GM18507 (cell line): Measurements from ENCODE around the gene NUP210.

ENCODE experiments used
- DNase-seq: peaks from one replicate; pipeline ENCODE4 v3.0.0; 2011; ENCODE audit warnings: low read depth; ENCODE audit not compliant: insufficient read length; ENCODE audit errors: extremely low spot score
- FAIRE-seq: peaks from 2 replicates; lab custom pipeline; 2011; peaks lifted over from hg19 to GRCh38; lab: Jason Lieb, UNC

NUP210 gene

GRCh38 chr3:13411186-13411860 is 8.8 kb downstream of the NUP210 start:
- DNase-seq (no peak), FAIRE-seq (no peak)

DNA sequence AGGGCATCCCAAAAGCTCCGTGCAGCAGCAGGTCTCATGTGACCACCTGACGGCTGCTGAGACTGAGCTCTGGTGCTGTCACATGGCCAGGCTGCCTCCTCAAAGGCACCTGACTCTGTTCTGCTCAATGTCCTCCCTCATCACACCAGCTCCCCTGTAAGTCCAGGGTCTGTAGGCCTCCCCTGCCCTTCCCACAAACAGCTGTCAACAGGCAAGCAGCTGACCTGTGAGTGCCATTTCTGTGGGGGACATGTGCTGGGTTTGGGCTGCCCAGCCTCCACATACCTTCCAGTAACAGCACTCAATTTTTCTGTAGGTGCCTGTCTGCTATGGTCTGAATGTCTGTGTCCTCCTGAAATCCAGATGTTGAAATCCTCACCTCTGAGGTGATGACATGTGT is 11.2 kb downstream of the NUP210 start:
- DNase-seq (no peak), FAIRE-seq (no peak)

GRCh38 chr3:13407926-13408325 is 12.2 kb downstream of the NUP210 start:
- FAIRE-seq (no peak), DNase-seq (no peak)

DNA sequence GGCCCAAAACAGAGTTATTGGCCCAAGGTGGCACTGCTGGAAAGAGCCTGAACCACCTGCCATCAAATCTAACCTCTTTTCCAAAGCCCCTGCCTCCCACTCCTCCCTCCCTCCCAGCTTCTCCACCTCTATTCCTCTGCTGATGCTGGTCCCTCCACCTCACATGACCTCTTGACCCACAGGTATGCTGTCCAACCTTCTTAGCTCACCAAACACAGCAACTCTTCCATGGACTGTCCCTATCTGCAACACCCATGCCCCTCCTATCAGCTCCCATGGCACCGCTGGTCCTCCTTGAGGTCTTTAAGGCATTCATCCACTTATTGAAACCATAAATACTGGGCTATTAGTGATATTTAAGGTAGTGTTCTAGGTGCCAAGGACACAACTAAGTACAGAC is 12.6 kb downstream of the NUP210 start:
- no peak for FAIRE-seq

DNA sequence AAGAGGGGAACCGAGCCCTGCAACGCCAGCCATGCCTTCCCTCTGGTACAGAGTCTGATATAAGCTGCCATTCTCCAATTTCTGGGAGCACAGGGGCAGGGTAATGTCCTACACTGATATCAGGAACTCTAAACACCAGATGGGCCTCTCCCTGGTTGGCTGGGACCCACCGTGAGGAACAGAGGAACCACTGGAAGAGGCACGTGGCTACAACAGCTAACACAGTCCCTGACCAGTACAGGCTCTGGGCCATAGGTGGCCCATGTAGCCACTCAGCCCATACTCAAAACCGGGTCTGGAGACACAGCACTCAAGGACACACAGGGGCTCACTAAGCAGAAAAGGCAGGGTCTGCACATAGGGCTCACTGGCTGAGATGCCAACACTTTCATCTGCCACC is 13.9 kb downstream of the NUP210 start:
- DNase-seq = no peak
- no peak for FAIRE-seq

More for the DNA sequence above, 12.6 kb downstream of the NUP210 start:
- no peak for DNase-seq

GRCh38 chr3:13405614-13406013 is 14.5 kb downstream of the NUP210 start:
- no peak for FAIRE-seq
- DNase-seq = no peak

DNA sequence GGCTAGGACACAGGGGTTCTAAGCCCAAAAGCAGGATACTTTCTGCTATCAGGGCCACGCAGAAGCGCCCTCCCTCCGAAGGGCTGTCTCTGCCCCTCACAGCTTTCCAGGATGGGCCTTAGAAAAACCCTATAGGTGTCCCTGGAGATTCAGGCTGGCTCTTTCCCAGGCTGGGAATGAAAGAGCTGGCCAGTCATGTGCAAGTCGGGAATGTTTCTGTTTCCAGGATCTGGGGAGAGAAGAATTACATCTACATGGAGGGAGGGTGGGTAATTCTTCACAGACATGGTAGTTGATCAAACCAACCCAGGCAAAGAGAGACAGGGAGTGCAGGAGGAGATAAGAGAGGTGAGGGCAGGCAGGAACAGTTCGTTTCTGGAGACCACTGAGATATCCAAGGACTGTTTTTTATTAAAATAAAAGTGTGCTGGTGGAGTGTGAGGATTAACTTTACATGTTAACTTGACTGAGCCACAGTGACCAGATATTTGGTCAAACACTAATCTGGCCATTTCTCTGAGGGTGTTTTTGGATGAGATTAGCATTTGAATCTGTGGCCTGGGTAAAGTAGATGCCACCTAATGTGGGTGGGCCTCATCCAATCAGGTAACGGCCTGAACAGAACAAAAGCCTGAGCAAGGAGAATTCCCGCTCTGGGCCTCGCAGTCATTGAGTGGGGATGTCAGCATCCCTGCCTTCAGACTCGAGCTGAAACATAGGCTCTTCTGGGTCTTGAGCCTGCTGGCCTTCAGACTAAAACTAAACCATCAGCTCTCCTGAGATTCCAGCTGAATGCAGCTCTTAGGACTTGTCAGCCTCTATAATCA is 15.3 kb downstream of the NUP210 start:
- FAIRE-seq (no peak), DNase-seq (no peak)

- no peak for DNase-seq
- no peak for FAIRE-seq
Observed at GRCh38 chr3:13403847-13404246, 16.3 kb downstream of the NUP210 start.

DNA sequence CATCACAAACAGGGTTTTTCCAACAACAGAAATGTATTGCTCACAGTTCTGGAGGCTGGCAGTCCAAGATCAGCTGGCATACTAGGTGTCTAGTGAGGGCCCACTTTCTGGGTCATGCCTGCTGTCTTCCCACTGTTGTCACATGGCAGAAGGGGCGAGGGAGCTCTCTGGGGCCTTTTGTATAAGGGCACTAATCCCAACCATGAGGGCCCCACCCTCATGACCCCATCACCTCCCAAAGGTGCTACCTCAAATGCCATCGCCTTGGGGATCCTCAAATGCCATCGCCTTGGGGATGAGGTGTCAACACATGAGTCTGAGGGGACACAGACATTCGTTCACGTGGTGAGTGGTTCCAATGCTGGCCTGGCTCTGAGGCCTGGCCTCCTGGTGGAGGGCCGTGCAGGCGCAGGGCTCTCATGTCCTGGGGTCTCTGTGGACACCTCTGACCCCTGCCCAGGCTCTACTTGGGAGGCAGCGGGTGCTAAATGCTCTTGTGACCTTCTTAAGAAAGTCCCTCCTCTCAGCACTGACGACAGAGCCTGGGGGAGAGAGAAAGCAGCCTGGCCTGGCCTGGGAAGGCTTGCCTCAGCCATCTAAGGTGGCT is 16.8 kb downstream of the NUP210 start:
- FAIRE-seq = no peak

DNA sequence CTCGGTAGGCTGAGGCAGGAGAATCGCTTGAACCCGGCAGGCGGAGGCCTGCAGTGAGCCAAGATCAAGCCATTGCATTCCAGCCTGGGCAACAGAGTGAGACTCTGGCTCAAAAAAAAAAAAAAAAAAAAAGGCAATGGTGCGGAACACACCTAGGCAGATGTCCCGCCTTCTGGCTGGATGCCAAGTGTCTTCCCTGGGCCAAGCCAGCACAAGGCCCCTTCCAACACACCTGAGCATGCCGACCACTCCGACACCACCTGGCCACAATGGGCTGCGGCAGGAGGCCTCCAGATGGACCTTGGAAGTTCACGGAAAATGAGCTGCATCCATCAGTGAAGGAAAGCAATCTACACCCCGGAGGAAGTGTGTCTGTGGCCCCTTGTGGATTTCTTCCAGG is 19.0 kb downstream of the NUP210 start:
- FAIRE-seq = no peak

More for the DNA sequence above, 16.8 kb downstream of the NUP210 start:
- no peak for DNase-seq

GRCh38 chr3:13400114-13400673 is 19.9 kb downstream of the NUP210 start:
- DNase-seq (no peak), FAIRE-seq (no peak)

More for the DNA sequence above, 19.0 kb downstream of the NUP210 start:
- no peak for DNase-seq

- no peak for FAIRE-seq
- no peak for DNase-seq
Observed at GRCh38 chr3:13399603-13400002, 20.5 kb downstream of the NUP210 start.

- DNase-seq (no peak), FAIRE-seq (no peak)
Observed at GRCh38 chr3:13397316-13397715, 22.8 kb downstream of the NUP210 start.

DNA sequence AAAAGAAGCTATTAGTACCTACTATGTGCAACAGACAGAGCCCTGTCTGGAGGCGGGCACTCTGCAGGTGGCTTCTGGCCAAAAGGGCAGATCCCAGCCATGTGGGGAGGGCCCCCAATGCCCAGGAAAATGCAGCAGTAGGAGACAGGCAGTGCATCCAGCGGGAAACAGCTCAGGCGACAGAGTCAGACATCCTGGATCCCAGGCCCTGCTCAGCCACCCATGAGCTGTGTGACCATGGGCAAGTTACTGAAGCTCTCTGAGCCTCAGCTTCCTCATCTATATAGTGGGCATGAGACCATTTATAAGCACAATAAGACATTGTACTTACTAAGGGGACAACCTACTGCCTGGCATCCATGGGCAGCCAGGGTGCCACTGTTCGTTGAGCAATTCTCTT is 25.8 kb downstream of the NUP210 start:
- FAIRE-seq = no peak
- no peak for DNase-seq

GRCh38 chr3:13393427-13394360 is 26.4 kb downstream of the NUP210 start:
- FAIRE-seq (no peak), DNase-seq (no peak)

DNA sequence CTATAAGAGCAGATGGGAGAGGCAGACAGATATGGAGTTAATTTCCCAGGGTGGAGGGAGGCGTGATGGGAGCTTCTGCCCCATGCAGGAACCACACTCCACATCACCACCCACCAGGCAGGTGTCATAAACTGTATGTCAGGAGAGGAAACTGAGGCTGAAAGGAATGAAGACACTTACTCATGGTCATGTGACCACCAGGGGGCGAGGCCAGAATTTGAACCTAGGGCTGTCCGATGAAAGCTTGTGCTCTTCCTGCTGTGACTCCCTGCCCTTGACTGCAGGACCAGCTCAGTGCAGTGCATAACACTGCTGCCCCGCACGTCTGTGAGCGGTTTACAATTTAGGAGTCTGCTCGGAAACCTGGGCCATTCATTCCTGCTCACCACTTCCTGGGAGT is 28.8 kb downstream of the NUP210 start:
- no peak for FAIRE-seq
- no peak for DNase-seq

- FAIRE-seq = no peak
Observed at GRCh38 chr3:13389378-13389777, 30.7 kb downstream of the NUP210 start.

DNA sequence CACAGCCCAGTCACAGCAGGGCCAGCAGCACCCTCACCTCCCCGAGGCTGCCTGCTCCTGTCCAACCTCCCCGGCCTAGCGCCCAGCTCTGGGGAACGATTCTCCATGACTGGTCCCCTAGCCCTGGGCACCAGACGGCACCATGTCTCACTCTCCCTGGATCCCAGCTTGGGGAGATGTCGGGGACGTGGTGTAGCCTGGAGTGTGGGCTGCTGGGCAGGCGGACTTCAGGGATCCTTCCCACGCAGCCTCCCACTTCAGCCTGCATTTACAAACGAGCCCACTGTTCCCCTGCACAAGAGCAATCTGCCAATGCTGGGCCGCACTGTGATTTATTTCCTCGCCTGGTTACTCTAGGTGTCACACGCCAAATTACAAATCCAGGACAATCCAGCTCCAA is 31.3 kb downstream of the NUP210 start:
- FAIRE-seq (no peak), DNase-seq (no peak)

More at GRCh38 chr3:13389378-13389777, 30.7 kb downstream of the NUP210 start:
- DNase-seq = no peak

- no peak for FAIRE-seq
- DNase-seq = no peak
Observed at GRCh38 chr3:13385373-13385965, 34.7 kb downstream of the NUP210 start.
